Nephron progenitor cell (in vitro differentiated cells): ENCODE measurements around the gene CEPT1.

ENCODE experiments used
- DNase-seq: peaks from one replicate; pipeline ENCODE4 v3.0.0; 2021
- H3K27ac Mint-ChIP-seq: 2 replicates; pipeline ENCODE4 v1.8.0; 2021; ENCODE audit warnings: mild to moderate bottlenecking, moderate library complexity, mixed read lengths
- H3K27me3 Mint-ChIP-seq: 2 replicates; pipeline ENCODE4 v1.8.0; 2021; ENCODE audit warnings: mild to moderate bottlenecking, low read depth, mixed read lengths; ENCODE audit not compliant: poor library complexity
- H3K36me3 Mint-ChIP-seq: 2 replicates; pipeline ENCODE4 v1.8.0; 2021; ENCODE audit warnings: low read depth, mixed read lengths
- H3K4me1 Mint-ChIP-seq: 2 replicates; pipeline ENCODE4 v1.8.0; 2021; ENCODE audit warnings: mixed read lengths
- H3K4me3 Mint-ChIP-seq: 2 replicates; pipeline ENCODE4 v1.8.0; 2021; ENCODE audit warnings: mild to moderate bottlenecking, moderate library complexity, mixed read lengths
- H3K9me3 Mint-ChIP-seq: 2 replicates; pipeline ENCODE4 v1.8.0; 2021; ENCODE audit warnings: mild to moderate bottlenecking, moderate library complexity, mixed read lengths
- CTCF ChIP-seq: fragments of 200-600 bp; sonication (generic); IDR thresholded peaks from 2 replicates; pipeline ENCODE4 v1.5.0; 2021; ENCODE audit warnings: antibody characterized with exemption

The CEPT1 gene

DNA sequence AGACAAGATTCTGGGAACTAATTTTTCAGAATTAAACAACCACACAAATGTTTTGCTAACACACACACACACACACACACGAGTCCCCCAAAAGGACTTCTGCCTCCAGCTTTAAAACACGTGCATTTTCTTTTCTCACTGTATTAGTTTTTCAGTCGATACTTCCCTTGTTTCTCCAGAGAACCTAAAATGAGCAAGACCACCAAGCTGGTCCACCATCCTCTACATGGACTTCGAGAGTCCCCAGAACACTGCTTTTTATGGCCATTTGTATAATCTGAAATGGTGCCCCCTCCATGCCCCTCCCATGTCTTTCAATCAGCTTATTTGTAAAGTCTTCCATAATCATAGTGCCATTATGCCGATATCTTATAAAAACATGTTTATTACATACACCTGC is 76.7 kb downstream of the CEPT1 start:
- no peaks in the 10 kb centered on the region for H3K36me3 Mint-ChIP-seq
- no peaks in the 10 kb centered on the region for H3K9me3 Mint-ChIP-seq
- no peak for TF ChIP-seq CTCF
- no peak for DNase-seq
- H3K27ac Mint-ChIP-seq: no peak overlapping the region
- H3K4me1 Mint-ChIP-seq: peaks cover 35% of the 10 kb centered on the region
- peaks cover 3% of the 10 kb centered on the region for H3K27me3 Mint-ChIP-seq
- no peak overlapping the region for H3K4me3 Mint-ChIP-seq

DNA sequence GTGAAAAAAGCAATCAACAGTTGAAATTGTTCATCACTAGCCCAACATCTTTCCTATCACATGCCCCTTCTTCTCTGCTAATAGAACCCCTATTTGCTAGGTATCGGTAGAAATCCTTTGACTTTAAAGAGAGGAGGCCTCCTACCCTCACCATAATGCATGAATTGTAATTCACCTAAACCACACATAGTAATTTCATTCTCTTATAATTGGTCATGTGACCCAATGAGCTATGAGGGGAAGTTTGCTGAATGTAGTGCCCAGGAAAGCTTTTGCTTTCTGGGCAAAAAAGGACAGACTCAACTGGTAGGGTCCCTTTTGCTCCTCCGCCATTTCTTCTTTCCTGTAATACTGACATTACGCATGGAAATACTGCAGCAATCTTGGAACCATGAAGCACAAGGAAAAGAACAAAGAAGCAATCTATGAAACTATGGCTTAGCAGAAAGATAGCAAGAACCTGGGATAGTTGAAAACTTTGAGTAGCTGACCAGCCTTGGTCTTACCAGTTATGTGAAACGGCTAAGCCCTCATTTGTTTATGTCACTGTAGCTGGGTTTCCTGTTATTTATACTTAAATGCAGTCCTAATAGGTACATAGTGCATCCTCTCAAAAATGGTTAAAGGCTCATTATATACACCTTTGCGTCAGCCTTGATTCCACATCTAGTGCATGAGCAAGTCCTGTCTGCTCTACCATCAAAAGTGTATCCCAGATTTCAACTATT is 77.3 kb downstream of the CEPT1 start:
- DNase-seq: no peak
- no peaks in the 10 kb centered on the region for H3K9me3 Mint-ChIP-seq
- peaks cover 3% of the 10 kb centered on the region for H3K27me3 Mint-ChIP-seq
- H3K4me1 Mint-ChIP-seq: peaks cover 36% of the 10 kb centered on the region
- H3K4me3 Mint-ChIP-seq: no peak overlapping the region
- H3K36me3 Mint-ChIP-seq: no peaks in the 10 kb centered on the region
- no peak for TF ChIP-seq CTCF
- no peak overlapping the region for H3K27ac Mint-ChIP-seq

- H3K36me3 Mint-ChIP-seq: no peaks in the 10 kb centered on the region
- no peak overlapping the region for H3K27ac Mint-ChIP-seq
- H3K4me3 Mint-ChIP-seq: no peak overlapping the region
- peaks cover 30% of the 10 kb centered on the region for H3K4me1 Mint-ChIP-seq
- no peaks in the 10 kb centered on the region for H3K9me3 Mint-ChIP-seq
- TF ChIP-seq CTCF: no peak
- H3K27me3 Mint-ChIP-seq: peaks cover 6% of the 10 kb centered on the region
- no peak for DNase-seq
Measured at GRCh38 chr1:111218701-111219556, 78.9 kb downstream of the CEPT1 start.

- Mint-ChIP-seq H3K4me1 (peaks cover 27% of the 10 kb centered on the region), H3K4me3 (no peak overlapping the region), H3K9me3 (no peaks in the 10 kb centered on the region), H3K27me3 (peaks cover 6% of the 10 kb centered on the region), H3K36me3 (no peaks in the 10 kb centered on the region), H3K27ac (no peak overlapping the region)
- DNase-seq: no peak
- TF ChIP-seq CTCF: no peak
Measured at GRCh38 chr1:111219557-111220286, 79.7 kb downstream of the CEPT1 start.

GRCh38 chr1:111220302-111220890 is 80.4 kb downstream of the CEPT1 start:
- peaks cover 6% of the 10 kb centered on the region for H3K27me3 Mint-ChIP-seq
- DNase-seq: no peak
- no peak overlapping the region for H3K27ac Mint-ChIP-seq
- H3K36me3 Mint-ChIP-seq: no peaks in the 10 kb centered on the region
- H3K4me3 Mint-ChIP-seq: no peak overlapping the region
- H3K9me3 Mint-ChIP-seq: no peaks in the 10 kb centered on the region
- peaks cover 20% of the 10 kb centered on the region for H3K4me1 Mint-ChIP-seq
- no peak for TF ChIP-seq CTCF
